ENCODE data around the gene ETNK1. TPM values are rescaled to one million over a fixed set of nuclear protein-coding genes. Genes with fewer than 3 reads are reported as not detected.

ETNK1 gene
- total RNA-seq, 2 experiments from 2014 or later, result 24.3 to 26.4 TPM

- no peaks in the 10 kb centered on the region for H3K36me3 Mint-ChIP-seq (ENCODE audit: low read depth)
- no peaks in the 10 kb centered on the region for H3K4me1 Mint-ChIP-seq (ENCODE audit: low read depth)
- TF ChIP-seq CTCF (IDR thresholded peaks at IDR 0.05), result no peak
- intact Hi-C loops (cut with DNase I, micrococcal nuclease), result no loop called here
- DNase-seq (no peak), ATAC-seq (ENCODE audit: poor library complexity) (no peak)
- Histone ChIP-seq H3K27me3 (ENCODE audit: control insufficient read depth in 1 of 2, insufficient read depth in 2 of 2, low read length in 2 of 2) (no peaks in the 10 kb centered on the region), H3K27ac (ENCODE audit: low read depth in 1 of 2, low read length in 2 of 2) (no peak overlapping the region), H3K9me3 (ENCODE audit: control insufficient read depth in 1 of 2, insufficient read depth in 1 of 2, low read length in 2 of 2) (no peaks in the 10 kb centered on the region), H3K4me1 (ENCODE audit: insufficient read depth, low read length) (no peaks in the 10 kb centered on the region), H3K4me3 (ENCODE audit: low read length) (no peak overlapping the region), H3K36me3 (ENCODE audit: insufficient read depth, low read length) (no peaks in the 10 kb centered on the region)
- no peaks in the 10 kb centered on the region for H3K27me3 Mint-ChIP-seq
- ChIA-PET POLR2A (no interaction called here), CTCF (interaction anchor here (0.5 kb wide), 1 partner anchor 12 kb away, joined by 3 read pairs; no protein-coding TSS in a partner anchor)
- H3K27ac Mint-ChIP-seq, result no peak overlapping the region
- no peaks in the 10 kb centered on the region for H3K9me3 Mint-ChIP-seq
- no peak overlapping the region for H3K4me3 Mint-ChIP-seq
Observed at GRCh38 chr12:22577667-22578066, 47.3 kb upstream of the ETNK1 start.

- ATAC-seq (ENCODE audit: poor library complexity) (no peak), DNase-seq (no peak)
- Mint-ChIP-seq H3K27me3 (no peaks in the 10 kb centered on the region), H3K4me1 (ENCODE audit: low read depth) (no peaks in the 10 kb centered on the region), H3K9me3 (no peaks in the 10 kb centered on the region), H3K4me3 (no peak overlapping the region), H3K27ac (no peak overlapping the region), H3K36me3 (ENCODE audit: low read depth) (no peaks in the 10 kb centered on the region)
- no peaks in the 10 kb centered on the region for H3K9me3 ChIP-seq (ENCODE audit: control insufficient read depth in 1 of 2, insufficient read depth in 1 of 2, low read length in 2 of 2)
- H3K27ac ChIP-seq (ENCODE audit: low read depth in 1 of 2, low read length in 2 of 2), result no peak overlapping the region
- TF ChIP-seq CTCF (IDR thresholded peaks at IDR 0.05), result no peak
- CTCF ChIA-PET, result interaction anchor here (0.5 kb wide), 1 partner anchor 11 kb away, joined by 3 read pairs; no protein-coding TSS in a partner anchor
- H3K27me3 ChIP-seq (ENCODE audit: control insufficient read depth in 1 of 2, insufficient read depth in 2 of 2, low read length in 2 of 2), result no peaks in the 10 kb centered on the region
- no peak overlapping the region for H3K4me3 ChIP-seq (ENCODE audit: low read length)
- intact Hi-C loops (cut with DNase I, micrococcal nuclease), result no loop called here
- POLR2A ChIA-PET, result no interaction called here
- no peaks in the 10 kb centered on the region for H3K4me1 ChIP-seq (ENCODE audit: insufficient read depth, low read length)
- H3K36me3 ChIP-seq (ENCODE audit: insufficient read depth, low read length), result no peaks in the 10 kb centered on the region
Observed at GRCh38 chr12:22578328-22578727, 46.6 kb upstream of the ETNK1 start.

- CTCF ChIA-PET, result no interaction called here
- Histone ChIP-seq H3K27me3 (ENCODE audit: control insufficient read depth in 1 of 2, insufficient read depth in 2 of 2, low read length in 2 of 2) (no peaks in the 10 kb centered on the region), H3K4me3 (ENCODE audit: low read length) (no peak overlapping the region), H3K36me3 (ENCODE audit: insufficient read depth, low read length) (no peaks in the 10 kb centered on the region), H3K27ac (ENCODE audit: low read depth in 1 of 2, low read length in 2 of 2) (no peak overlapping the region), H3K4me1 (ENCODE audit: insufficient read depth, low read length) (no peaks in the 10 kb centered on the region), H3K9me3 (ENCODE audit: control insufficient read depth in 1 of 2, insufficient read depth in 1 of 2, low read length in 2 of 2) (no peaks in the 10 kb centered on the region)
- intact Hi-C loops (cut with DNase I, micrococcal nuclease), result no loop called here
- ATAC-seq (ENCODE audit: poor library complexity), result no peak
- DNase-seq, result no peak
- Mint-ChIP-seq H3K27ac (no peak overlapping the region), H3K9me3 (no peaks in the 10 kb centered on the region), H3K36me3 (ENCODE audit: low read depth) (no peaks in the 10 kb centered on the region), H3K27me3 (no peaks in the 10 kb centered on the region), H3K4me1 (ENCODE audit: low read depth) (no peaks in the 10 kb centered on the region), H3K4me3 (no peak overlapping the region)
- no peak for TF ChIP-seq CTCF (IDR thresholded peaks at IDR 0.05)
- POLR2A ChIA-PET, result no interaction called here
Observed at GRCh38 chr12:22588817-22589216, 36.2 kb upstream of the ETNK1 start.

Measured in CD4-positive, alpha-beta T cell (primary cell).